Motor neuron (in vitro differentiated cells): Measurements from ENCODE around the gene YPEL2. TPM values are rescaled to one million over a fixed set of nuclear protein-coding genes. Genes with fewer than 3 reads are reported as not detected.
"Not testable (repeated sequence)": the region's sequence is repeated elsewhere in the genome, so short reads cannot be mapped to it uniquely, and the experiment has no call there.

ENCODE experiments used
- ATAC-seq, 8 experiments: fragments of 200-7000 bp; cut with Tn5 transposase; replicated peaks in 6 of 8; 2 replicates each; pipeline ENCODE4 v1.8.0; 2021; ENCODE audit warnings: mild to moderate bottlenecking in 8 of 8, moderate library complexity in 8 of 8
- H3K27ac ChIP-seq, 2 donors: fragments of 250-450 bp; sonication (Bioruptor Pico); 2 replicates each; pipeline ENCODE4 v1.9.0; 2021; ENCODE audit warnings: antibody characterized with exemption in 2 of 2, mild to moderate bottlenecking in 2 of 2, moderate library complexity in 1 of 2
- H3K4me1 ChIP-seq, 2 donors: fragments of 250-450 bp; sonication (Bioruptor Pico); replicated peaks in 1 of 2; 2 replicates each; pipeline ENCODE4 v1.6.1; 2021; ENCODE audit warnings: antibody characterized with exemption in 2 of 2, mild to moderate bottlenecking in 2 of 2, moderate library complexity in 1 of 2
- H3K4me3 ChIP-seq, 5 donors: fragments of 250-450 bp; sonication (Bioruptor Pico); 2 replicates each; pipeline ENCODE4 v1.9.0; 2021; ENCODE audit warnings: antibody characterized with exemption in 5 of 5, mild to moderate bottlenecking in 5 of 5, moderate library complexity in 4 of 5
- WGBS, 10 experiments: fragments of 450-650 bp; shearing (Covaris generic); methylation state at CpG; one replicate each; pipeline ENCODE4 v1.0.0; 2022; 5-methylcytosine and 5-hydroxymethylcytosine counted together
- in situ Hi-C, 9 experiments: fragments of 400-800 bp; cut with MboI; loops; one replicate each; pipeline ENCODE4 v1.15.0; 2021; ENCODE audit warnings: low sequenced_read_pairs in 9 of 9, low pct_unique_long_range_greater_than_20kb in 2 of 9; ENCODE audit not compliant: unreplicated experiment in 9 of 9
- total RNA-seq, 8 experiments: library from RNA; unstranded; fragments of 300-600 nt; gene quantifications; 2 replicates each; pipeline versions ENCODE4 v1.2.3 to v1.2.4, GENCODE V29; 2022

YPEL2 gene
- total RNA-seq, 8 experiments from 2014 or later, result 2.6 to 14.0 (median 5.2) TPM

DNA sequence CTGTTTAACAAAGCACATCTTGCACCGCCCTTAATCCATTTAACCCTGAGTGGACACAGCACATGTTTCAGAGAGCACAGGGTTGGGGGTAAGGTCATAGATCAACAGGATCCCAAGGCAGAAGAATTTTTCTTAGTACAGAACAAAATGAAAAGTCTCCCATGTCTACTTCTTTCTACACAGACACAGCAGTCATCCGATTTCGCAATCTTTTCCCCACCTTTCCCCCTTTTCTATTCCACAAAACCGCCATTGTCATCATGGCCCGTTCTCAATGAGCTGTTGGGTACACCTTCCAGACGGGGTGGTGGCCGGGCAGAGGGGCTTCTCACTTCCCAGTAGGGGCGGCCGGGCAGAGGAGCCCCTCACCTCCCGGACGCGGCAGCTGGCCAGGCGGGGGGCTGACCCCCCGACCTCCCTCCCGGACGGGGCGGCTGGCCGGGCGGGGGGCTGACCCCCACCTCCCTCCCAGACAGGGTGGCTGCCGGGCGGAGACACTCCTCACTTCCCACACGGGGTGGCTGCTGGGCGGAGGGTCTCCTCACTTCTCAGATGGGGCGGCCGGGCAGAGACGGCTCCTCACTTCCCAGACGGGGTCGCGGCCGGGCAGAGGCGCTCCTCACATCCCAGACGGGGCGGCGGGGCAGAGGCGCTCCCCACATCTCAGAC lies 62.4 kb downstream of the YPEL2 start:
- ATAC-seq, H3K27ac ChIP-seq, H3K4me3 ChIP-seq, H3K4me1 ChIP-seq, in situ Hi-C loops: not testable (repeated sequence)
- WGBS, 10 experiments, result no CpG with 5 or more reads among the region's 35 CpGs

GRCh38 chr17:59396134-59396826 lies 64.8 kb downstream of the YPEL2 start:
- no peak overlapping the region for H3K4me3 ChIP-seq
- ATAC-seq, result peak in 3 of 8 experiments; percentile 56 to 99 (median 58)
- H3K4me1 ChIP-seq, result no peaks in the 10 kb centered on the region
- 0 to 100% (median 86%) methylated on average over 1 to 8 of the region's 9 CpGs for WGBS, 10 experiments
- in situ Hi-C loops, result no loop called here
- H3K27ac ChIP-seq, result no peak overlapping the region

DNA sequence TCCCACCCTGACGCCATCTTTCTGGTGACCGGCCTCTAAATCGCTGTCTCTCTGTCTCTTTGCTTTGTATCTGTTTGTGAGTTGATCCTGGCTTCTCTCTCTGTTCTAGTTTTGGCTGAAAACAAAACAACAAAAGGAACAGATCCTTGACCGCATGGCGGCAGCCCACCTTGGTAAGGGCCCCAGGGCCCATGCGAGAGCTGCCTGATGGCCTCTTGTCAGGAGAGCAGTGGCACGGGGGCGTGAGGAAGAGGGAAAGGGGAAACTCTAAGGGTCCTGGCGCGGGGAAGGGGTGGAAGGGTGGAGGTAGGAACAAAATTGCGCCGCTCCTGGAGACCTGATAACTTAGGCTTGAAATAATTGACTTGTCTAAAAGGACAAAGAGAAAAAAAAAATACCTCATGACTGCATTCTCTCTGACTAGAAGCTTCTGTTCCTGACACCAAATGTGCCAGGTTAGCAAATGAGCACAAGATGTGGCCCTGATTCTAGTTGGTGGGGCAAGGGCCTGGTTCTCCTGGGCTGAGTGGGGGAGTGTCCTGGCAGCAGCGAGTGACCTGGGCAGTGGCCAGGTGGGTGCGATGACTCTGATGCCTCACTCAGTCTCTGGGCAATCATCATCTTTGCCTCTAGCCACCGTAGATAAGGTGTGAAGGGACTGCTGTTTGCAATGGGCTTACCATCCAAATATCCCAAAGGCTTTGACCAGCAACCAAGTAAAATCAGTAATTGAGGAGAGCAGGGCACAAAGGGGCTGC lies 66.0 kb downstream of the YPEL2 start:
- ATAC-seq, result no peak
- no peaks in the 10 kb centered on the region for H3K4me1 ChIP-seq
- H3K4me3 ChIP-seq, result no peak overlapping the region
- no peak overlapping the region for H3K27ac ChIP-seq
- in situ Hi-C loops, result no loop called here
- WGBS, 10 experiments, result 91 to 100% (median 100%) methylated on average over 1 to 11 of the region's 15 CpGs; no CpG with 5 or more reads in 1 of the 10 experiments

DNA sequence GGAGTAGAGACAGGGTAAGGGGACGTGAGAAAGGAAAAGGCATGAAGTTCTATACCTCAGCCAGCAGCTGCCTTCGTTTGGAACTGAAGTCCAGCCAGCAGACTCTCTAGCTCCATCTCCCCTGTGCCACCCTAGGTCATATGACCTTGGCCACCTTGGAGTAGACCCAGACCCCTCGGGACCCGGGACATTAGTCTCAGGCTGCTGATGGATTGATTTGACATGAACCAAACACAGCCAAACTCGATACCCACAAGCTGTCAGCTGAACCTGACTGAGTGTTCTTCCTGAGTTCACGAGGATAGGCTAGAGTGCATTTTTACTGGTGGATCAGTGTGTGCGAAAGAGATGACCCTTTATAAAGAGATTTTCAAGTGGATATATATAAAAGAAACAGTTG lies 68.5 kb downstream of the YPEL2 start:
- no peak for ATAC-seq
- Histone ChIP-seq H3K4me3 (no peak overlapping the region), H3K4me1 (no peaks in the 10 kb centered on the region), H3K27ac (no peak overlapping the region)
- in situ Hi-C loops, result no loop called here
- 0 to 100% (median 50%) methylated on average over 1 to 4 of the region's 7 CpGs; no CpG with 5 or more reads in 1 of the 10 experiments for WGBS, 10 experiments

GRCh38 chr17:59400858-59401257 lies 69.4 kb downstream of the YPEL2 start:
- H3K4me3 ChIP-seq, result no peak overlapping the region
- peaks cover under 1 to 4% of the 10 kb centered on the region in 2 donors for H3K4me1 ChIP-seq
- H3K27ac ChIP-seq, result no peak overlapping the region
- 0 to 94% (median 57%) methylated on average over 1 to 5 of the region's 5 CpGs; no CpG with 5 or more reads in 1 of the 10 experiments for WGBS, 10 experiments
- in situ Hi-C loops, result no loop called here
- ATAC-seq, result no peak

- in situ Hi-C loops, result no loop called here
- Histone ChIP-seq H3K4me1 (peaks cover 4 to 9% of the 10 kb centered on the region in 2 donors), H3K4me3 (no peak overlapping the region), H3K27ac (no peak overlapping the region)
- 14 to 96% (median 87%) methylated on average over 2 to 3 of the region's 3 CpGs; no CpG with 5 or more reads in 2 of the 10 experiments for WGBS, 10 experiments
- no peak for ATAC-seq
These were observed 69.8 kb downstream of the YPEL2 start for GRCh38 chr17:59401274-59401673.

DNA sequence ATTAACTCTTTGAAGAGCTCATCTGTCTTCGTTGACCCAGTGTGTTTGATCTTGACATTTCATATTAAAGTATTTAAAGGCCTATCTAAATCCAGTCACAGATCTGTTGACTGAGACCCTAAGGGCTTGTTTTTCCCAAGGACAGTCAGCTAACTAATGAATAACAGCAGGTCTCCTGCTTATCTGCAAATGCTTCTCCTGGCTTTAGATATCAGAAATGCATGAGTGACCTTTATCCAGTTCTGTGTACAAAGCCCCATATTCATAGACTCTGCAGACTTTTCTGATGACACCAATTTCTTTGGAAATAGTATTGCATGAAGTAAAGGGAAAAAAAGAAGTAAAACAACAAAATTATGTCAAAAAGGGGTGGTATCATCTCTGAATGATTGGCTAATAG lies 70.3 kb downstream of the YPEL2 start:
- WGBS, 10 experiments, result 0 to 75% (median 24%) methylated on average over 1 of the region's 1 CpG; no CpG with 5 or more reads in 2 of the 10 experiments
- in situ Hi-C loops, result no loop called here
- no peak overlapping the region for H3K27ac ChIP-seq
- peaks cover 9 to 13% of the 10 kb centered on the region in 2 donors for H3K4me1 ChIP-seq
- H3K4me3 ChIP-seq, result no peak overlapping the region
- ATAC-seq, result no peak

DNA sequence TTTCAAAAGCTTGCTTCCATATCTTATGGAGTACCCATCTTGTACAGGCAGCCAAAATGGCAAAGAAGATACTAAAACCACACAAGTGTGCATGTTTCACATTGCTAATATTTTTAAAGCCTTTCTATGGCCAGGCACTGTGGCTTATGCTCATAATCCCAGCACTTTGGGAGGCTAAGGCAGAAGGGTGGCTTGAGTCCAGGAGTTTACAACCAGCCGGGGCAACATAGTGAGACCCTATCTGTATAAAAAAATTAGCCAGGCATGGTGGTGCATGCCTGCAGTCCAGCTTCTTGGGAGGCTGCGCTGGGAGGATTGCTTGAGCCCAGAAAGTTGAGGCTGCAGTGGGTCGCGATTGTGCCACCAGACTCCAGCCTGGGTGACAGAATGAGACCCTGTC lies 71.3 kb downstream of the YPEL2 start:
- Histone ChIP-seq H3K4me3 (no peak overlapping the region), H3K27ac (no peak overlapping the region), H3K4me1 (peaks cover 16 to 18% of the 10 kb centered on the region in 2 donors)
- in situ Hi-C loops, result no loop called here
- no peak for ATAC-seq
- 67 to 100% (median 95%) methylated on average over 1 to 4 of the region's 4 CpGs; no CpG with 5 or more reads in 4 of the 10 experiments for WGBS, 10 experiments

GRCh38 chr17:59404471-59404870 lies 73.0 kb downstream of the YPEL2 start:
- H3K4me1 ChIP-seq, result peaks cover 16 to 18% of the 10 kb centered on the region in 2 donors
- H3K4me3 ChIP-seq, result no peak overlapping the region
- in situ Hi-C loops, result no loop called here
- ATAC-seq, result no peak
- no peak overlapping the region for H3K27ac ChIP-seq
- WGBS, 10 experiments, result 32 to 100% (median 71%) methylated on average over 1 to 3 of the region's 3 CpGs; no CpG with 5 or more reads in 1 of the 10 experiments

DNA sequence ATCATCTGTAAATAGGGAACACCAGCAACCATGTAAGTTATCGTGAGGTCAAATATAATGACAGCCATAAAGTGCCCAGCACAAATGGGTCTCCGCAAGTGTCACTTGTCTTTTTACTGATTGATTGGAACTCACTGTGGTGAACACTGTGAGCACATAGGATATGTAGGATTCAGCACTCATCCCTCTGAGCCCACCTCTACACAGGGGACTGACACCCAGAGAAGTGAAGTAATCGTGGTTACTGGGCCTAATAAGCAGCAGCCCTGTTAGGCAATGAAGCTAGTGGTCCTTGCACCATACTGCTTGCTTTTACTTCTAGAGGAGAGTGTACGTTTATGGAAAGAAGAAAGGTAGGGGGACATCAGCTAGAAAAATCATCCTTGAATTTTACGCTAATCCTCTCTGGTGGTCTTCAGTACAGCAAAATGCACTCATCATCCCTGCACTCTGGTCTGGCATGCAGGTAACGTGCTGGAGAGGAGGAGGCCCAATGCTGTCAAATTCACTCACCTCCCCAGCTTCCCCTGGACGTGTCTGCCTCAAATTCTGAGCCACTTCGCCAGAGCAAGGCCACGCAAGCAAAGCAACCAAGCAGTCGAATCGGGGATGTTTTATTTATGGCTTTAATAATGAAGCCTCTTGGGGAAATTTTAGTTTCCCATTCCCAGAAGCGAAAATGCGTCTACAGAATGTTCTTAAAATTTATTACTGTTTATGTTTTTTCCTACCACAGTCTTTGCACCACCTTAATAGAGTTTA lies 74.7 kb downstream of the YPEL2 start:
- in situ Hi-C loops, result no loop called here
- Histone ChIP-seq H3K27ac (no peak overlapping the region), H3K4me1 (peaks cover 16 to 18% of the 10 kb centered on the region in 2 donors), H3K4me3 (no peak overlapping the region)
- peak in 5 of 8 experiments; percentile 16 to 70 (median 44) for ATAC-seq
- 44 to 100% (median 72%) methylated on average over 2 to 12 of the region's 13 CpGs; no CpG with 5 or more reads in 2 of the 10 experiments for WGBS, 10 experiments

DNA sequence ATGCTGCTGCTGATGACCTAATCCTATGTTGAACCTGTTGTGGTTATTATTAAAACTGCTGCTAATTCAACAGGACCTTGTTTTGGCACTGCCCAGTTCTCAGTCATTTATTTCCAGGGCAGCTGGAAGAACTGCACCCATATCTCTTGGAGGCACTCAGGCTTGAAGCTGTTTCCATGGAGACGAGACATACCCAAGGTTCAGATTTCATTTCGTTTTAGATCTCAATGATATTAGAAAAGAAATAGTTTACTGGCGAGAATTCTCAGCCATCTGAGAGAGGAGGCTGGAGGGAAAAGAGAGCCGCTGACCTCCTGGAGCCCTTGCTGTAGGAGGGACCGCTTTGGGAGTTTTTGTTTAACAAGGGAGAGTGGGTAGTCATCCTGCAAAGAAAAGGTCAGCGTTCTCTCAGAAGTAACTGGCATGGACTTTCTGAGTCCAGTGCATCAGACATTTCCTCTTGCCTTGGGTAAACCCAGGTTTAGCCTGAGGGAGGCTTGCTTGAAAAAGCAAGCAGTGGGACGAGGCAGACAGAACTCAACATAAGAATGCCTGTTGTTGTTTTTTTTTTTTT lies 75.4 kb downstream of the YPEL2 start:
- in situ Hi-C loops, result no loop called here
- Histone ChIP-seq H3K4me3 (no peak overlapping the region), H3K27ac (no peak overlapping the region), H3K4me1 (peaks cover 16 to 18% of the 10 kb centered on the region in 2 donors)
- WGBS, 10 experiments, result 0 to 68% (median 34%) methylated on average over 1 to 7 of the region's 7 CpGs; no CpG with 5 or more reads in 2 of the 10 experiments
- peak; percentile 44 to 74 (median 62) for ATAC-seq

- H3K4me1 ChIP-seq, result peaks cover 16 to 18% of the 10 kb centered on the region in 2 donors
- in situ Hi-C loops, result no loop called here
- H3K27ac ChIP-seq, result no peak overlapping the region
- peak in 1 of 8 experiments; percentile 41 for ATAC-seq
- WGBS, 10 experiments, result 20 to 100% (median 90%) methylated on average over 1 to 3 of the region's 3 CpGs; no CpG with 5 or more reads in 3 of the 10 experiments
- H3K4me3 ChIP-seq, result no peak overlapping the region
These were observed 78.0 kb downstream of the YPEL2 start for GRCh38 chr17:59409336-59410048.
